Stimulated activated CD4-positive, alpha-beta T cell treated with anti-CD3 and anti-CD28 coated beads, TNF-alpha, amount 100 ng/mL, for 48 hours (primary cell): ENCODE data around the gene CPHXL.

Experiments
- DNase-seq, 3 donors: peaks; one replicate each; pipeline ENCODE4 v3.0.0-alpha.2; 2020; ENCODE audit warnings: low read depth in 3 of 3

CPHXL gene

GRCh38 chr16:75726390-75726789, at the start of gene CPHXL:
Gene CPHXL, minus strand, starts transcription at chr16:75726490. Its CDS starts 48 bp downstream, at chr16:75726442.
- DNase-seq, result no peak

- DNase-seq, result no peak
These were observed 47.9 kb upstream of the CPHXL start for GRCh38 chr16:75774197-75774596.

GRCh38 chr16:75770051-75770450, 43.8 kb upstream of the CPHXL start:
- DNase-seq, result no peak

GRCh38 chr16:75764154-75764768, 38.0 kb upstream of the CPHXL start:
- DNase-seq, result peak; percentile 21 to 27 (median 22)

- no peak for DNase-seq
These were observed 36.9 kb upstream of the CPHXL start for GRCh38 chr16:75763204-75763603.

GRCh38 chr16:75762746-75763145, 36.5 kb upstream of the CPHXL start:
- no peak for DNase-seq

GRCh38 chr16:75761108-75761507, 34.8 kb upstream of the CPHXL start:
- DNase-seq, result no peak

- no peak for DNase-seq
These were observed 33.8 kb upstream of the CPHXL start for GRCh38 chr16:75760018-75760519.

GRCh38 chr16:75758215-75758614, 31.9 kb upstream of the CPHXL start:
- no peak for DNase-seq

GRCh38 chr16:75754141-75754540, 27.9 kb upstream of the CPHXL start:
- DNase-seq, result no peak

- no peak for DNase-seq
These were observed 24.2 kb upstream of the CPHXL start for GRCh38 chr16:75750528-75750927.

- no peak for DNase-seq
These were observed 20.1 kb upstream of the CPHXL start for GRCh38 chr16:75746359-75746758.

- no peak for DNase-seq
These were observed 19.5 kb upstream of the CPHXL start for GRCh38 chr16:75745823-75746222.

GRCh38 chr16:75745242-75745641, 19.0 kb upstream of the CPHXL start:
- no peak for DNase-seq

GRCh38 chr16:75742424-75743047, 16.2 kb upstream of the CPHXL start:
- no peak for DNase-seq

GRCh38 chr16:75733305-75734211, 7.3 kb upstream of the CPHXL start:
- no peak for DNase-seq

GRCh38 chr16:75732871-75733270, 6.6 kb upstream of the CPHXL start:
- no peak for DNase-seq

- no peak for DNase-seq
These were observed 931 bp upstream of the CPHXL start for GRCh38 chr16:75727221-75727620.

- no peak for DNase-seq
These were observed 7.8 kb downstream of the CPHXL start for GRCh38 chr16:75718452-75718851.

GRCh38 chr16:75714661-75715060, 11.6 kb downstream of the CPHXL start:
- DNase-seq, result no peak

- no peak for DNase-seq
These were observed 15.9 kb downstream of the CPHXL start for GRCh38 chr16:75710344-75710743.

GRCh38 chr16:75703306-75703705, 23.0 kb downstream of the CPHXL start:
- DNase-seq, result no peak

- no peak for DNase-seq
These were observed 24.0 kb downstream of the CPHXL start for GRCh38 chr16:75702242-75702641.
